Measurements from ENCODE around the gene IL1RL1.

The IL1RL1 gene

DNA sequence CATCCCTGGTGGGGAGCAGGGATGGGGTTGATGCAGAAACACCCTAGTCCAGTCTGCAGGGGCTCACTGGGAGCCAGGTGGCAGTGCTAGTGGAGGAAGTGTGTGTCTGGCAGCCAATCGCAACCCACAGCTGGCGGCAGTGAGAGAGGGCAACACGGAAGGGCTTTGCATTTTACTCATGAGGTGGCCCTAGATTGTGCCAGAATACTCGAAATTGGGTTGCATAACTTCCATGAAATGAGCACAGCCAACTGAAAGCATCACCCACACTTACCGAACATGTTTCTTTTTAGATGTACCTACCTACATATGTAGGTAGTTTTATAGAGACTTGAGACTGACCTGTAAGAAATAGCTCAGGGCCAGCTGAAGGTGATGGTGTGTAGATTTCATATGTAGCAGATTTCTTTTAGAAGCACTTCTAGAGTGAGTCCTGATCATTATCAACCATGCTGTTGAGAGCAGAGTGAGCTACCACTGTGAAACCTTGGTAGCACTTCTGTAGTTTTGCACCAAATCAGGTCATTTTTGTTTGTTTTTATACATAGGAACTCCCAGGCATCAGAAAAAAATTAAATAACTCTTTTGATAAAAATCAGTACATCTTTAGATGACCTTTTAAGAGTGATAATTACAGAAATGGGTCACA is 57.2 kb downstream of the IL1RL1 start:
- DNase-seq (ENCODE audit: low read depth), result no peak

GRCh38 chr2:102369866-102370265 is 58.5 kb downstream of the IL1RL1 start:
- no peak for DNase-seq (ENCODE audit: low read depth)

GRCh38 chr2:102376052-102376591 is 64.8 kb downstream of the IL1RL1 start:
- DNase-seq (ENCODE audit: low read depth), result no peak

DNA sequence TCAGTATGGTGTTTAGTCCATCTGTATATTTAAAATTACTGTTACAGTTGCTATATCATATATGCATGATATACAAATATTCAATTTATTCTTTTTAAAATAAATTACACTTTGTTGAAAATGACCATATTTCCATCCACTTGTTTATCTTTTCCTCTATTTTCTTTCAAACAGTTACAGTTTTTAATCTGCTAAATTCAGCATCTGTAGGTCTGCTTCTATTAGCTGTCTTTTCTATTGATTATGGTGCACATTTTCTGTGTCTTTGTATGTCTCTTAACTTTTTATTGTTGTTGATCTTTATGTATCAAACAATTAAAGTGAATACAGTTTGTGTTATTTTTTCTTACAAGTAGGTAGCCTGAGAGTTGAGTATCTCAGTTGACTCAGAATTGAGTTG is 72.4 kb downstream of the IL1RL1 start:
- DNase-seq (ENCODE audit: low read depth), result no peak

- no peak for DNase-seq (ENCODE audit: low read depth)
These were observed 74.2 kb downstream of the IL1RL1 start for GRCh38 chr2:102385522-102385921.

GRCh38 chr2:102386004-102386403 is 74.6 kb downstream of the IL1RL1 start:
- no peak for DNase-seq (ENCODE audit: low read depth)

DNA sequence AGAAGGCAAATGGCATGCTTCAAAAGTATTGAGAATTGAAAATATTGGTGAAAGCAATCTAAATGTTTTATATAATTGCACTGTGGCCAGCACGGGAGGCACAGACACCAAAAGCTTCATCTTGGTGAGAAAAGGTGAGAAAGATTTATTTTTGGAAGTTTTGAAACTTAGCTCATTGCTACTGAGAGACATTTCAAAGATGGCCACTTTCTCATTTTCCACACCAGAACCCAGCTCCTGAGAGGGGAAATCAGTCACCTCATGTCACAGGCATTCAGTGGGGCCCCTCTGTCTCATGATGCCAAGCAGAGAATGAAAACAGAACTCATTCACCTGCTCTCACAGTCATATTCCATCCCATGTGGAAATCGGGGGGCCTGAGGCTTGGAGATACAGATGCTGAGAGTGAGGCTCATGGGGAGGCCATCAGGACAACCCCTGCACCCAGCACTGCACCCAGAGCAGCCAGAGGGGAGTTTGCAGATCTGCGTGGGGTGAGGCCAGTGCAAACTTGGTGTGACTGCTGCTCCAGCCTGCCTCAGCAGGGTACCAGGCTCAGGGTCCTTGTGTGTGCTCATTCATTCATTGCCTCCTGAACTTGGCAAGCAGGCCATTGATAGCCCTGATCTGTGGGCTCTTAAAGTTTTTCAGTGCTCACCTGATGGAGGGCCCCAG is 75.6 kb downstream of the IL1RL1 start:
- no peak for DNase-seq (ENCODE audit: low read depth)

GRCh38 chr2:102387763-102388546 is 76.6 kb downstream of the IL1RL1 start:
- DNase-seq (ENCODE audit: low read depth), result no peak

- DNase-seq (ENCODE audit: low read depth), result peak; percentile 24
These were observed 80.2 kb downstream of the IL1RL1 start for GRCh38 chr2:102391565-102391964.

DNA sequence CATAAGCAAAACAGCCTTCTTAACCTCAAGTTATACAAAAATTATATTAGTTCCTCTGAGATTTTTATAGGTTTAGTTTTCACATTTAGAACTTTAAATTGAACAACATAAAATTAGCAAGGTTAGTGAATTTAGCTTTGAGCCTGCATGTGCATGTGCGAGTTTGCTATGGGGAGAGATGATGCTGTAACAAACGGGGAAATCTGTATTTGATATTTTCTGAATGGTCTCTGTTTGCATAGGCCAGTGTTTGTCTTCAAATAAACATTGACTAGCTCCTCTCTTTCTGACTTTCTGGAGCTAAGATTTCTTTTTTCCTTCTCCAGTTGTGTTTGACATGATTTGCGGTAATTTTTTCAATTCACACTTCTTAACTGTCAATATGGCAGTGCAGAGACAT is 80.7 kb downstream of the IL1RL1 start:
- DNase-seq (ENCODE audit: low read depth), result no peak

DNA sequence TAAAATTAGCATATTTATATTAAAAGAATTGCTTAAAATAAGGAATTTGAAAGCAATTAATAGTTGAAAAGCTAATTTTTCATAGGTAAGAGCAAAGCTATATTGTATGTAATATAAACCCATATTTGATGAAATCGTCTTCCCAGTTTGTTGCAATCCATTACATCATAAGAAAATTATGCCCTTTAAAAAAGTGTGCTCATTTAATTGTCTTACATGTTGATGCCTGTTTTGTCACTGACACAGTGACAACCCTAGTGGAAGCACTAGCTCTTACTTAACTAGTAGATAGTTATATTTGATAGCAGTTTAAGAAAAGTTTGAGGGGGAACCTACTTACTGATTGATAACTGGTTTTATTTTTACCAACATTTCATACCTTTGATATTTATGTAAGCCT is 81.6 kb downstream of the IL1RL1 start:
- DNase-seq (ENCODE audit: low read depth), result no peak

DNA sequence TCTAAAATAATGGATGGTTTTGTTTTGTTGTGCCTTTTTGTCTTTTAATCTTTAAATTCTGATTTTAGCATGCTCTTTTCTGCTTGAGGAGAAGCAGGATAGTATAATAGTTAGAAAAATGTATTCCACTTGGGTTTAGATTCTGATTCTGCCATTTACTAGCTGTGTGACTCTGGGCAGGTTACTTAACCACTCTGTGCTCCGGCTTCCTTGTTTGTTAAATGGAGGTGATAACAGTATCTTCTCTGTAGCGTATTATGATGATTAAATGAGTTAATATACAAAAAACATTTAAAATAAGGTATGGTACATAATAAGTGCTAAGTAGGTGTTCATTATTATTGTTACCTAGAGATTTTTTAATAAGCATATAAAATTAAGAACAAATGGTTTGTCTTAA is 84.6 kb downstream of the IL1RL1 start:
- no peak for DNase-seq (ENCODE audit: low read depth)

GRCh38 chr2:102397209-102397608 is 85.8 kb downstream of the IL1RL1 start:
- no peak for DNase-seq (ENCODE audit: low read depth)

- no peak for DNase-seq (ENCODE audit: low read depth)
These were observed 88.3 kb downstream of the IL1RL1 start for GRCh38 chr2:102399499-102400141.

DNA sequence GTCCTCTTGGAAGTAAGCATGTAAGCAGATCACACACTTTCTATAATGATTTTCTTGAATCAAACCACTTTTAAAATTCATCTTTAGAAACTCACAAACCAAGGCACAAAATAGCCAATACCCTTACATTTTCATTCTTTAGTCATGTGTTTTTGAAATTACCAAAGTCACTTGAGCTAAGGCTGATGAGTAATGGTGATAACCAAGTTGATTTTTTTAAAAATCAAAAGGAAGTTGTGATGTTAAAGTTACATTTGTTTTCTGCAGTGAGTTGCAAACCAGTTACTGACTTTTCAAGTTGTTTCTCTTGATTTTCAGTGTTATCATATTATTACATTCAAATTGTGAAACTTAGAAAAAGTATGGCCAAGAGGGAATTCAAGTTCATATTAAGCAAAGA is 90.1 kb downstream of the IL1RL1 start:
- no peak for DNase-seq (ENCODE audit: low read depth)
